Right renal cortex interstitium (tissue), 3 donors: ENCODE results near the gene ZNRF2. TPM values are rescaled to one million over a fixed set of nuclear protein-coding genes. Genes with fewer than 3 reads are reported as not detected.

ENCODE experiments used
- DNase-seq, 3 donors: peaks; one replicate each; pipeline ENCODE4 v3.0.0-alpha.2; 2013; ENCODE audit warnings: low read depth in 3 of 3, low spot score in 2 of 3
- polyA plus RNA-seq, 3 donors: library from polyadenylated mRNA; unstranded; fragments of 120-200 nt; gene quantifications; one replicate each; pipeline ENCODE4 v1.2.1, GENCODE V29; 2013; ENCODE audit not compliant: insufficient read length in 3 of 3

ZNRF2 gene
- polyA plus RNA-seq, 3 donors: 16.0 to 19.2 (median 18.0) TPM

DNA sequence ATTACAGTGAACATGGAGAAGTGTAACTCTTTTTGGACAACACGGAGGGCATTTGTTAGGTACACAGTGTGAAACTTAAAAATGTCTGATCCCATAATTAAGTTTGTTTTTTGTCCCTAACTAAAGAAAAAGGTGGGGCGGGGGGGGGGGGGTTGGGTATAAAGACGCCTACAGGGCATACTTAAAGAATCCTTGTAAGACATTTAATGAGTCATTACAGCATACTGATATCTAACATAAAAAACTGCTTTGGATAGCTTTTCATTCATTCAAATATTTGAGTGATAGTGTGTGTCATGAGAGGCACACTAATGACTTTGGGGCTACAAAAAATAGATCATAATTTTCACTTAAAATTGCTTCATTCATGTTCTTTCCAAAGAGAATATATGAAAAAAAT, 31.2 kb downstream of the ZNRF2 start:
- DNase-seq: no peak

DNA sequence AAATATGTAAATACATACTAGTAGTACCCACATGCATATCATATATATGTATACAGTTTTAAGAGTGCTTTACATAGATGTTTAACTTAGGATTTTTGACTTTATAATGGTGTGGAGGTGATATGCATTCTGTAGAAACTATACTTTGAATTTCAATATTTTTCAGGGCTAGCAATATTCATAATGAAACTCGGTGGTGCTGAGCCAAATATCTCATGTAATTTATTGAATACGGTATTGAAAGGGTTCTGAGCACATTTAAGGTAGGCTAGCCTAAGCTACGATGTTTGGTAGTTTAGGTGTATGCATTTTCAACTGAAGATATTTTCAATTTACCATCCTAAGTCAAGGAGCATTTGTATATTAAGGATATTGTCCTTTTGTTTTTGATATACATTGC, 36.0 kb downstream of the ZNRF2 start:
- DNase-seq: no peak

DNA sequence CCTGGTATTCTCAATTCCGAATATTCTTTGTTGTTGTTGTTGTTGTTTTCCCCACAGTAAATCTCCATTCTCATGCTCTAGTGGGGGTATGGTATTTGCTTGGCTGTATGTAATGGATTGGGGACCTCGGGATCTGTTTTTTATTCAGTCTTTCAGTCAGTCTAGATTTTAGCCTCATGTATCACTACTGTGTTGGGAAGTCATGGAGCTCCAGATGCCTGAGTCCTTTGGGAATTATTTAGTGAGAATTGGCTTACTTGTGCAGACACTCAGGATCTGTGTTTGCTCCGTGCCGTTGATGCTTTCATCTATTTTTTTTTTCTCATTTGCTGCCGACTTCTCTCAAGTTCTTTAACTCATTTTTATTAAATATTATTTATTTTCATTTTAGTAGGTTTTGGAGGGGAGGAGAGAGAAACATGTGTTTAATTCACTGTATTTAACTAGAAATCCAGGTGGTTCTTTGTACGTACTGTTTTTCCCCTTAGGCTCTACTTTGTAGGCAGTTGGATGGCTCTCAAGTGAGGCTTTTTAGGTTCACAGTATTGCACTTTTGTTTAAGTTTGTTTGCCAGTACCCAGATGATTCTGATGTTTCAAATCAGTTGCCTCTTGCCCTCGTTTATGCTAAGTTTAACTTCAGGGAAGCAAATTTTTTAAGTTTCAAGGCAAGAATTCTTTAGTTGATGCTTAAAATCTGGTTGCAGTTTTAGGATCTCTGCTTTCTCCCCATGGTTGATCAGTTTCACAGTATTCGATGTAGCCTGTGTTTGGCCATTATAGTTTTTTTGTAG, 36.9 kb downstream of the ZNRF2 start:
- no peak for DNase-seq

DNA sequence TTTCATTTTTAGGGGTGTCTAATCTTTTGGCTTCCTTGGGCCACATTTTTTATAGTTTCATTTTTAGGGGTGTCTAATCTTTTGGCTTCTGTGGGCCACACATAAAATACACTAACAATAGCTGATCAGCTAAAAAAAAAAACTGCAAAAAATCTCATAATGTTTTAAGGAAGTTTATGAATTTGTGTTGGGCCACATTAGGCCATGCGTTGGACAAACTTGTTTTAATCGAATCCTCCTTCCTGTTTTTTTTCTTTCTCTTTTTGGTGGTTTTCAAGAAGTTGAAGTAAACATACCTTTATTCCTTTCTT, 37.4 kb downstream of the ZNRF2 start:
- DNase-seq: no peak

DNA sequence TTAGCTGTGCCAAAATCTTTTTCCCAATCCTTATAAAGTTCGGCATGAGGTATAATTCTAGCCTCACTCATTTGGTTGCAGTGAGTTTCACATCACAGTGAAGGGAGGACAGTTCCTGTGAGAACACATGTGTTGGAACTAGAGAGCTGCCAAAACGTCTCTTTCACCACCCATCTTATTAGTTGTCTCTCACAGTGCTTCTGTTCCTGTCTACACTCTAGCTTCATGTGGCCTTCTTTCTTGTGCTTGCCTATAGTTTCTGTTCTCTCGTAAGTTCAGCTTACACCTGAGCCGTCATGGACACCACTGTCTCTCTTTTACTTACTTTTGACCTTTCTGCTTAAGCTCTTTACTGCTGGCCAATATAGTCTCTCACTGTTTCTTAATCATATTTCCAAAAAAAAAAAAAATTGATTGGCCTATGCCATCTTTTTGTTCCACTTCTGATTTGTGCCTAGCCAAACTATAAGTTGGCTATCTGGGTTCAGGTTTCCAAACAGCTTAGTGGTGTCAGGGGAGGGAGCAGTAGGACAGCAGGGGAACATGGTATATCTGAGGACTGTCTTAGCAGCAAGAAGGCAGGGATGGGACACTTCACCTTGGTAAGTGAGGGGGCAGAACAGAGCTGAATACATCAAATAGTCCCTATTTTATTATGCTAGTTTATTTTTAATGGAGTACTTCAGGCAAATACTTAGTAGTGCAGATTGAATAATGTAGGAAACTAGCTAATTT, 38.0 kb downstream of the ZNRF2 start:
- no peak for DNase-seq

DNA sequence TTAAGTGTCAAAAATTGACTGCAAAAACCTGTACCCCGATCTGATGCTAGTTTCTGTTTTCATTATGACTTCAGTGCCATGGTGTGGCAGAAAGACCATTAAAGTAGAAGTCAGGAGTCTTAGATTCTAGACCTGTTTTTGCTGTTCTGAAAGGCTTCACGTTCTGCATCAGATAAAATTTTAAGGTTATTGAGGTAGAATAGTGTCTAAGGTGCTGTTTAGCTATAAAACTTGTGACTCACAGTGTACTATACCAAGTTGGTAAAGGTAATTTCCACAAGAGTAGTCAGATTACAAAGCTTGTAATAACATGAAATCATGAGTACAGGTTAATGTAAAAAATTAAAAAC, 38.6 kb downstream of the ZNRF2 start:
- no peak for DNase-seq

DNA sequence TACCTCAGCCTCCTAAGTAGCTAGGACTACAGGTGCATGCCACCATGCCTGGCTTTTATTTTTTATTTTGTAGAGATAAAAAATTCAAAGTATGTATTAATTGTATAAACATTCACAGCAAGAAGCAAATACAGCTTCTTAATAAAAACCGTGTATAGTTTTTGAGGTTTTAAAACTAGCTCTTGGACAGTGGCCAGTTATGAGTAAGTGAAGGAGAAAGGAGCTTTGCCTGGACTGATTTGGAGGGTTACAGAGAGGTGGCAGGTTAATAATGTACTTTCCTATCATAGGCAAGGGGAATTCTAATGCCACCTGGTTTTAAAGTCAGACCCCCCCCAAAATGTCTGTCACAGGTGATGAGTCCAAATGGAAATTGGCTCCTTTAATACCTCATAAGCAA, 43.4 kb downstream of the ZNRF2 start:
- DNase-seq: no peak

DNA sequence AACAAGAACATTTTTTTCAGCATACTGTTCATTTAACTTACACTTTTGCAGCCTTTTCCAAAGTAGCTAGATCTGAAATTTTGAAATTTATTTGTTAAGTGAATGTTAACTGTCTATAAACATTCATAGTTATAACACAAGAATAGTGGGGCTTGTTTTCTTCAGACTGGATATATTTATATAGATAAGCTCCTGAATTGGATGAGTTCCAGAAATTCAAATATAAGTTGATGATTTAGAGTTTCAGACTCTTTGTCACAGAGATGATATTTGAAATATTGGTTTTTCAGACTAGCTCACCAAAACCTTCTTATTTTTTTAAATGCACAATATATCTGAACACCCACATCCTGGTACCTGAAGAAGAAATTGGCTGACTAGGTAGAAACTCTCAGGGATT, 44.0 kb downstream of the ZNRF2 start:
- no peak for DNase-seq

DNA sequence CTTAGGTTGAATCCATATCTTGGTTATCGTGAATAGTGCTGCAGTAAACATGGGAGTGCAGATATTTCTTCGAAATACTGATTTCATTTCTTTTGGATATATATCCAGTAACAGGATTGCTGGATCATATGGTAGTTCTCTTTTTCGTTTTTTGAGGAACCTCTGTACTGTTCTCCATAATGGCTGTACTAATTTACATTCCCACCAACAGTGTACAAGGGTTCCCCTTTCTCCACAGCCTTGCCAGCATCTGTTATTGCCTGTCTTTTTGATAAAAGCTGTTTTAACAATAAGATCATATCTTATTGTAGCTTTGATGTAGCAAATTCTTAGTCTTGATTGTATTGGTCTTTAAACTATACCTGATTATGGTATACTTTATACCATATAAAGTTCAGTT, 45.3 kb downstream of the ZNRF2 start:
- no peak for DNase-seq

DNA sequence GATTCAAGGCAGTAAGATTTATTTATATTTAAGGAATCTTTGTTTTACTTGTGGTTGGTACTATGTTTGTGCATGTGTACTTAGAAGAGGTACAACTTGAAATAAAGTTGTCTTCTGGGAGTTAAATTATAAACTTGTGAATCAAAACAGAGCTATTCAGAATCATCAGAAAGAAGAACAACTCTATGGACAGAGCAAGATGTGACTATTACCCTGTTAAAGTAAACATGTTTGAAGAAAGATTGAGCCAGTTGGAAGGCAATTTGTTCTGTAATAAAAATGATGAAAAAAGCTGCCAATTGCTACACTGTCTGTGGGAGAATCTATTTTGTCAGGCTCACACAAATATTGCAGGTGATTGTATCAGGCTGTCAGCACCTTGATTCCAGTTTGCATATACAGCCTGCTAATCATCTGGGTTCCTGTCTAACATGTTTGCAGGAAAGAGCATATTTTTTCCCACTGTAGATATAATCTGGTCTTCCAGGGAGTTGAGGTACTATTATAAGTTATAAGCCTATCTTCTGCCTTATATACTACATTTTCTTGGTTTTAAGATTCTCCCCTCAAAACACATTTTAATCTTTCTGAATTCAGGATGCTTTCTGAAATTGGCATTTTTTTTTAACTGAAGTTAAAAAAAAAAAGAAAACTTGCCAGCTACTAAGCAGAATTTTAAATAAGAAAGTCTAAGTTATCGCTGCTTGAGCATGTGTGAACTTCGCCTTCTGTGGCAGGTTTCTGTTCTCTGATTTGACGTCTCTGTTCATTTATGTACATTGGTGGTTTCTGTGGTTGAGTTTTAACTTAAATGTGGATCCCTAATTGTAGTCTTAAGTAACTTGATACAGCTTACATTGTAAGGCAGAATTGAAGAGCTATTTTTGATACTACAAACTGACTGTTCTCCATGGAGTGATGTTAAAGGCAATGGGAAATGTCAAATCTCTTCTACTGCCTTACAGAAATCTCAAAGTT, 46.0 kb downstream of the ZNRF2 start:
- DNase-seq: no peak

DNA sequence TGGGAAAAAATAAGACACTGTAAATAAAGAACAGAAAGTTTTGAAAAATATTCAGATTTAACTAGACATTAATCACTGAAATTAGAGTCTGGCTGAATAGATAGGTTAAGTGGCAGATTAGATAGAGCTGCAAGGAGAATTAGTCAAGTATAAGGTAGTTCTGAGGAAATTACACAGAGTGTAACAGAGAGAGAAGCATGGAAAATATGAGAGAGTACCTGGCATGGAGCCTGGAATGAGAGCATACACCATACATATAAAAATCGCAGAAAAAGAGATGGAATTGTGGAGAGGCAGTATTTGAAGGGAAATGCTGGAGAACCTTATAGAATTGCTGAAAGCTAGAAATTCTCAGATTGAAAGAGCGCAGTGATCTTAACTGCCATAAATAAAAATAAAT, 46.9 kb downstream of the ZNRF2 start:
- no peak for DNase-seq

DNA sequence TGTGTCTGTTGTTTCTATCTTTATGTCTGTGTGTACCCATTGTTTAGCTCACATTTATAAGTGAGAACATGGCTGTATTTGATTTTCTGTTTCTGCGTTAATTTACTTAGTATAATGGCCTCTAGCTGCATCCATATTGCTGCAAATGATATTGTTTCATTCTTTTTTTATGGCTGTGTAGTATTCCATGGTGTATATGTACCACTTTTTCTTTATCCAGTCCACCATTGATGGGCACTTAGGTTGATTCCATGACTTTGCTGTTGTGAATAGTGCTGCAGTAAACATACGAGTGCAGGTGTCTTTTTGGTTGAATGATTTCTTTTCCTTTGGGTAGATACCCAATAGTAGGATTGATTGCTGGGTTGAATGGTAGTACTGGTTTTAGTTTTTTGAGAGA, 48.2 kb downstream of the ZNRF2 start:
- DNase-seq: no peak

DNA sequence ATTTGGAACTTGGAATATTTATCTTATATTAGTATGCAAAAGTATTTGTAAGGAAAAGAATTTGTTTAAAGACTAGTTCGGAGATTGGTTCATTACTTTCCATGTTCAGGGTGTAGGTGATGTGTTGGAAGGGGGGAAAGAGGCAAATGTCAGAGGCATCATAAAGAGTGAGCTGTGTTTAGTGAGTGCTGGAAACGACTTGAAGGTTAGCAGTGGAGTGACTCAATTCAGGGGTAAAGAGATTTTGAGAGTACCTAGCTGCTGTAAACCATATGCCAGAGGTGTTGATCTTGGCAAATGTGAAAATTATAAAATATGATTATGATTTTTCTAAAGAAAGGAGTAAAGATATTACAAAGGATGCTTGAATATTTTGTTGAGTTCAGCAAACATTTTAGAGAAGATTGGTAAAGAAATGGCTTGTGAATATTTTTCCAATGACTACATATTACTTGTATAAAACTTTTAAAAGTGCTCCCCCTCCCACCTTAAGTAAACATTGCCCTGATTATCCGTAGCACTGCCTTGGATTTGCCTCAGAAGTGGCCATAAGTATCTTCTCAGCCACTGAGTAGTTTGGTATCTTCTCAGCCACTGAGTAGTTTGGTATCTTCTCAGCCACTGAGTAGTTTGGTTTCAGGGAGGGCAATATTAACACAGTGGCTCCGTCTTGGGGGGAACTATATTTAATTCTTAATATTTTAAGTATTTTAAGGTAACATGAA, 51.5 kb downstream of the ZNRF2 start:
- DNase-seq: no peak

DNA sequence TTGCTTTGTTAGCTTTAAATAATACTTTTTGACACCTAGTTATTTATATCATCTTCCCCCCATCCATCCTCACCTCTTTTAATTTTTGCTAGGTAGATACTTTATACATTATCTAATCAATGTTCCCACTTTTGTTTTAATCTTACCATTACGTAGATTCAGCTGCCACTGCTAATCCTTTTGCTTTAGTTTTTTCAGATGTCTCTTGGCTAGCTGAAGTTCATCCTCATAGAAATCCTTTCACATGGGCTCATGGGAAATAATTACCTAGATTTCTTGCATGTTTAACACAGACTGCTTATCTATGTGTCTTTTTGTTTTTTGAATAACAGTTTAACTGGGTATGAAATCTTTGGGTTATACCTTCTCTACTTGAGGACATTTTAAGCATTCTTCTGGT, 60.1 kb downstream of the ZNRF2 start:
- DNase-seq: no peak

DNA sequence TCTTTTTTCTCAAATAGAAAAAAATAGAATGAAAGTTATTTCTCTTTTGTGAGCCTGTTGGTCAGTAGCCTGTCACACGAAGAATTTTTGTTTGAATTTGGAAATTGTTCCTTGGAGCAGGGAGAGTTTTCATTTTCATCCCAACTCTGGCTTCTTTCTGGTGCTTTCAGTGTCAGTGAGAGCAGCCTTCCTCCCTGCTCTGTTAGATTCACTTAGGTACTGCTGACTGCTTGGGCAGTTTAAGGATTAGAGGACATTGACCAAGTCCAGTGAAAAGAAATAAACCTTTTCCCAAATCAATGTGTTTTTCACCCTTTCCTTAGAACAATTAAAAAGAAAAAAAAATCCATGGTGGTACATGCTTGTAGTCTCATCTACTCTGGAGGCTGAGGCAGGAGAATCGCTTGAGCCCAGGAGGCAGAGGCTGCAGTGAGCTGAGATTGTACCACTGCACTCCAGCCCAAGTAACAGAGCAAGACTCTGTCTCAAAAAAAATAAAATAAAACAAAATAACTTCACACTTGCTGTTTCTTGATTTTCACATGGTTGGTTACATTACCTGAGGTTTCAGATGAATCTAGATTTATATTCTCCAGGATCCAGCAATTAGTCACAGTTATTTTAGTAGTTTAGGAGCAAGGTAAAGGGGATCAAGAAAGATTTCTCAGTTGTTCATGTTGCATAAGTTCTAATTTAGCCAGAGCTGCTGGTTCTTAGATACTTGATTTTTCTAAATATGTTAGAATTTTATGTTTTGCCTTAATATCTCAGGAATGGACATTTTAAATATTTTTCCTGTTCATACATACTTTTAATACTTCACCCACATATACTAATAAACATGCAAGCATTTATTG, 63.1 kb downstream of the ZNRF2 start:
- no peak for DNase-seq

DNA sequence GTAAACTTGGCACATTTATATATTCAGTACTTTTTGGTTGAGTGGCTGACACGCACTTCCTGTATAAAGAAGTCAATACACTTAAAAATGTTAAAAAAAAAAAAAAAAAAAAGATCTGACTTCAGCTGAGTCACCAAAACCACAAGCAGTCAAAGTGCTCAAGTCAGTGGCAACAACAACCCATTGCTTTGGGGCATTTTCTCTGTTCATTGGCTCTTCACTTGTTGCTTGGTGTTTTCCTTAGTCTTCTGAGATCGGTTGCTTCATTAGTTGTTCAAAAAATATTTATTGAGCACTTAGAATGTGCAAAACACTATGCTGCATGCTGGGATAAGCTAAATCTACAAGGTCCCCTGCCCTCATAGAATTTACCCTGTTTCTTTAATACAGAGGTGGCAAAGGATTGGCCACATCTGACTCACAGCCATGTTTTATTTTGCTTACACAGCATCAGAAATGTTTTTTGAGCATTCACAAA, 63.7 kb downstream of the ZNRF2 start:
- DNase-seq: no peak

DNA sequence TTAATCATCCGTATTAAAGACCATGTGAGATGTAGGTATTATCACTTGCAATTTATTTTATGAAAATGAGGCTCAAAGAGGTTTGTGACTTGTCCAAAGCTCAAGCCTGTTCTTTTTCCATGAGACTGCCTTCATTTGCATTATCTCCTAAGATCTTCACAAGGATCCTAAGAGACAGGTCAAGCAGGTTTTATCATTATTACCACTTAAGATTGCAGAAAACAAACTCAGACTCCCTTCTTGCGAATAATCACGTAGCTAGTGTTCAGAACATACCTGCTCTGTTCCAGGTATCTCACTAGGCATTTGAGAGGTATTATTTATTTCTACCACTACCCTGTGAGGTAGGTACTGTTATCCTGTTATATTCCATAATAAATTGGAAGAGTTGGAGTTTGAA, 64.8 kb downstream of the ZNRF2 start:
- DNase-seq: no peak

DNA sequence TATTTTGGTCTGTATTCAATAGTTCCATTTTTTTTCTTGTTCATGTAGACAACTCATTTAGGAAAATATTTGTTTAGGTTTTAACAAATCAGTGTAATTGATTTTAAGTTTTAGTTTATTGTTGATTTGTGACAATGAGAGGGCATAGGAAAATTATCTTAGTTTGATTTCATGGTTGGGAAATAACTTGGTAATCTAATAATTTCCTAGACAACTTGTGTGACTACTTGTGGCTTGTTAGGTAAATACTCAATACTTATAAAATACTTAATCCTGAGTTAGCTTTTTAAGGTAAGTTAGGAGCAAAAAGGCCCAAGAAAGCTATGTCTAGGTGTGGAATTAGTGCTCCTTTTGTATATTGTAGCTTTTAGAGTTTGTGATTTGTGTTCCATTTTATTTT, 65.4 kb downstream of the ZNRF2 start:
- DNase-seq: no peak

DNA sequence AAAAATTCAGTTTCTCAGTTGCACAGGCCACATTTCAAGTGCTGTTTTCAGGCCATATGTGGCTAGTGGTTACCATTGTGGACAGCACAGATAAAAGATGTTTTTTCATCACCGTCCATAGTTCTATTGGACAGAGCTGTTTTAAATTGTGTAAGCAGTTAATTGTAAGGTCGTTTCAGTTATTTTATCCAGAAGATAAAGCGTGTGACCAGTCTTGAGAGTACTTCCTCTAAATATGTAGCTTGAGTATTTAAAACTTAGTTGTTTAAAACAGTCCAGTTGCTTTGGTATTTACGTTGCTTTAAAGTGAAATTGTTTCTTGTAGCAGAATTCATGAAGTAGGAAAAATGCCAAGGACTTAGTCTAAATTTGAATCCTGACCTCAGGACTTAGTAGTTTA, 66.9 kb downstream of the ZNRF2 start:
- no peak for DNase-seq

DNA sequence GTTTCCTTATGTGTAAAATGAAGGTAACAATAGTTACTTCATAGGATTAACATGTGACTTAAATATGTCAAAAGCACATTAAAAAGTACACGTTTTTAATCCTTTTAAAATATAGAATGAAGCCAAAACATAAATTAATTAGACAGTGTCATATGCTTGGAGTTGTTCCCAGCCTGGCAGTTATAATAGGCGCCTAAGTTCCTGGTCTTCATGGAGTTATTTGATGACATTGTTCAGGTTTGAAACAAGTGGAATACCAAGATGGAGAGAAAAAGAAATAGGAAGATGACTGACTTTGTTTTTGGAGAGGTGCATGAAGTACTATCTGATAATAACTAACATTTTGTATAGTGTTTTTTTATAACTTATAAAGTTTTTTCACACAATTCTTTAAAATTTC, 67.3 kb downstream of the ZNRF2 start:
- no peak for DNase-seq
